GM19468 (cell line): ENCODE measurements around the gene YES1.
"Not testable (repeated sequence)": the region's sequence is repeated elsewhere in the genome, so short reads cannot be mapped to it uniquely, and the experiment has no call there.

Source experiments
- ATAC-seq: cut with Tn5 transposase; IDR thresholded peaks from one replicate; pipeline ENCODE4 v1.9.1; 2021; ENCODE audit warnings: mild to moderate bottlenecking, moderate library complexity, moderate number of reproducible peaks; ENCODE audit not compliant: unreplicated experiment; ENCODE audit errors: extremely low read depth

The YES1 gene

GRCh38 chr18:795383-795782, 16.7 kb downstream of the YES1 start:
- not testable (repeated sequence) for ATAC-seq

GRCh38 chr18:789397-789796, 22.6 kb downstream of the YES1 start:
- no peak for ATAC-seq

GRCh38 chr18:785242-785641, 26.8 kb downstream of the YES1 start:
- no peak for ATAC-seq

- no peak for ATAC-seq
These were observed 27.4 kb downstream of the YES1 start for GRCh38 chr18:784470-785172.

GRCh38 chr18:778194-778927, 33.7 kb downstream of the YES1 start:
- ATAC-seq = no peak

GRCh38 chr18:777021-777420, 35.0 kb downstream of the YES1 start:
- ATAC-seq = no peak

- ATAC-seq = not testable (repeated sequence)
These were observed 36.0 kb downstream of the YES1 start for GRCh38 chr18:776044-776443.

- no peak for ATAC-seq
These were observed 37.2 kb downstream of the YES1 start for GRCh38 chr18:774811-775210.

- ATAC-seq = no peak
These were observed 37.9 kb downstream of the YES1 start for GRCh38 chr18:773980-774624.

GRCh38 chr18:770583-770961, 41.5 kb downstream of the YES1 start:
- ATAC-seq = no peak

GRCh38 chr18:767961-768360, 44.1 kb downstream of the YES1 start:
- ATAC-seq = no peak

GRCh38 chr18:767084-767882, 44.8 kb downstream of the YES1 start:
- ATAC-seq = no peak

GRCh38 chr18:766550-766860, 45.5 kb downstream of the YES1 start:
- no peak for ATAC-seq

- no peak for ATAC-seq
These were observed 46.1 kb downstream of the YES1 start for GRCh38 chr18:765764-766549.

GRCh38 chr18:759864-760263, 52.2 kb downstream of the YES1 start:
- not testable (repeated sequence) for ATAC-seq

- ATAC-seq = no peak
These were observed 56.5 kb downstream of the YES1 start for GRCh38 chr18:755506-755905.

GRCh38 chr18:754656-755055, 57.4 kb downstream of the YES1 start:
- no peak for ATAC-seq

- no peak for ATAC-seq
These were observed 61.6 kb downstream of the YES1 start for GRCh38 chr18:750456-750855.

- no peak for ATAC-seq
These were observed 67.0 kb downstream of the YES1 start for GRCh38 chr18:744832-745597.
